SKM-1 (cell line): ENCODE results near the gene SKAP1.

ENCODE experiments used
- DNase-seq: peaks from one replicate; lab custom pipeline; 2025; ENCODE audit not compliant: unreplicated experiment; lab: John Stamatoyannopoulos, UW

Gene SKAP1

DNA sequence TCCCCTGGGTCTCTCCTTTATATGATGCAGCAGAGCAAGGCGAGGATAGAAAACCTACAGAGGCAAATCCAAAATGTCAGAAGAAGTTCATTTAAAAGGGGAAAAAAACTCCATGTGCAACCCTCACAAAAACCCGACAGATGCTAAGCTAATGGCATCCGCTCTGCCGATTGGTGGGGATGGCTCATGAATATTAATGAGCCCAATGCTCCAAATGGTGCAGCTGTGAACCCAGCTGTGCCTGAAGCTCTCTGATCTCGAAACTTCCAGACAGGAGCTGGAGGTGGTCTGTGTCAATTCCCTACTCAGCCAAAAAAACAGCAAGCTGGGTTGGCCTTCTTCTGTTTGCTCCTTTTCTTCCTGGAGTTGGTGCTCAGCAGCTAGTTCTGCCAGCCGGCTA is 306.9 kb downstream of the SKAP1 start:
- no peak for DNase-seq

DNA sequence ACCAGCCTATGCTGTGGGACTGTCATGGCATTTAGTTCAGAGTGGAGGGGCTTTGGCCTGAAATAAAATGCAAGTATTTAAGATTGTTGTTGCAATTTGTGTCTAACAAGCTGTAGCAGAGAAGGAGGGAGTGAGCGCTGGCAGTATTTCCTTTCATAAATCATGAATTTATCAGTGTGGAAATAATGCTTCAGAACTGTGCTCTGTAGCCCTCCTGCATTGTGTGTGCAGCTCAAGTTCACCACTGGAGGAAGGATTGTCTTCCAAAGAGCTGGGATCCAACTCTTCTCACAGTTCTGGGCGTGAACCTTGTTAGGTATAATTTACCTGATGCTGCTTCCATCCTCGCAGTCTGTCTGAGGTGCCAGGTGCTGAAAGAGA is 307.4 kb downstream of the SKAP1 start:
- no peak for DNase-seq

DNA sequence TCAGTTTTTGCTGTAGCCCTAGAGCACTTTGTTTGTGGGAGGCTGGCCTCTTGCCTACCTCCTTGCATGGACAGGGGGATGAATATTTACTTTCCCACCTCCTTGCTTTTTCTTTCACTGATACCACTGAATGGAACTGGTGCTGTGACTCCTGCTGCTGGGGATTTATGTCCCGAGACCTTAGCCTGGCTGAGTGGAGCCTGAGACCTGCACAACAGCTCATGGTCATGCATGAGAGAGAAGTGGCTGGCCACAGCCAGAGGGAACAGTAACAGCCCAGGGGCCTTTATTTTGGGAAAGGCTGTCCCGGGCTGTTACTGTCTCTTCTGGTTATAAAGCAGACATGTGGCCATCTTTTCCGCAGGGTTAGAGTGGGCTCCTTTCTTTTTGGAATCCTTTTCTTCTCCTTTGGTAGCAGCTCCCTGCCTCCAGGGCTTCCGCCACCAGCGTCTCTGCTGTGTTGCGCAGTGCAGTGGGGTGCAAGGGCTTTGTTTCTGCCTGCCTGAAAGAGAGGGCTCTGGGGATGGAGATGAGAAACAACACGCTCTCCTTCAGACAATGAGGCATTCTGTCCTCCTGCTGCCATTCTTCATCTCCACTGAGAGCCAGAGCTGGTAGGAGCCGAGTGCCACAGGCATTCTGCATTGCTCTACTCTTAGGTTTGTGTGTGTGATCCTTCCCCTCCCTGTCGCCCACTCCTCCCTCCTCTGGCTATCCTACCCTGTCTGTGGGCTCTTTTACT is 307.9 kb downstream of the SKAP1 start:
- no peak for DNase-seq

DNA sequence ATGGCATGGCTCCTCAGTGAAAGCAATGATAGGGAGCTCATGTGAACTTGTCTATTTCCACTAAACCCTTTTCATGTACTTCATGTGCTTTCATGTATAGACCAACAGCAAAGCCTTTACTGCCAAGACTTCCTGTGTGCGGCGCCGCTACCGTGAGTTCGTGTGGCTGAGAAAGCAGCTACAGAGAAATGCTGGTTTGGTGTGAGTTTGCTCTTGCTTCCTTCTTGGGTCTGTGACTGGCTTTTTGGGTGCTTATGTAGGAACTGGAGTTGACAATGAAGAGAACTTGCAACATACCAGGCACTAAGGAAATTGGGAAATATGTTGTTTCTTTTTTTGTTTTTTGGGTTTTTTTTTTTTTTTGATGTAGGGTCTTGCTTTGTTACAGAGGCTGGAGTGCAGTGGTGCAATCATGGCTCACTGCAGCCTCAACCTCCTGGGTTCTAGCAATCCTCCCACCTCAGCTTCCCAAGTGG is 316.8 kb downstream of the SKAP1 start:
- peak; percentile 91 for DNase-seq

DNA sequence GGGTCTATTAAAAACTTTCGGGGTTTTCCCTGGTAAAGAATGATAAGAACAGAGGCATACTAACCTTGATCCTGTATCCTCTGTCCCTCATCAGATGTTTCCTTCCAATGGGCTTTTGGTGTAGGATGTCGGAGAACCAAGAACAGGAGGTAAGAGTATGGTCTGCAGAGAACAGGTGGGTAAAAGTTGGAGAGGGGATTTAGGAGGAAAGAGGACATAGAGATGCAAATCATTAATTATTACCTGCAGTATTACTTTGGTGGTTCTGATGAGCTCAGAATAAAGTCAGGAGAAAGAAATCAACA is 318.1 kb downstream of the SKAP1 start:
- DNase-seq, result no peak

DNA sequence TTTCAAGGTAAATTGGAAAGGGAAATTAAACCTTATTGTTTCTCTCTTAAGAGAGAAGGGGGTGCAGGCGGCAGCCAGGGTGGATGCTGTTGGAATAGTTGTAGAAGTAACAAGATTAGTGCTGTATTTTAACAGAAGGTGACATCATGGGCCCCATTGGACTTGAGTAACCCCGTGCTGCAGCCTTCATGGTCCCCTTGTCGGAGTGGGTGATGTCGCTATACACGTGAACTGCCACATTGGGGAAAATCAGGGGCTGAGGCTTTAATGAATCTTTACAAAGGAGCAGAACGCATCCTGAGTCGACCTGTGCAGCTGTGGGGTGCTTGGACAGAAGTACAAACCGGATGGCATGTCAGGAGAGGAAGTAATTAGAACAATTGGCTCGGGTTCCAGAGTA is 319.3 kb downstream of the SKAP1 start:
- DNase-seq, result no peak

DNA sequence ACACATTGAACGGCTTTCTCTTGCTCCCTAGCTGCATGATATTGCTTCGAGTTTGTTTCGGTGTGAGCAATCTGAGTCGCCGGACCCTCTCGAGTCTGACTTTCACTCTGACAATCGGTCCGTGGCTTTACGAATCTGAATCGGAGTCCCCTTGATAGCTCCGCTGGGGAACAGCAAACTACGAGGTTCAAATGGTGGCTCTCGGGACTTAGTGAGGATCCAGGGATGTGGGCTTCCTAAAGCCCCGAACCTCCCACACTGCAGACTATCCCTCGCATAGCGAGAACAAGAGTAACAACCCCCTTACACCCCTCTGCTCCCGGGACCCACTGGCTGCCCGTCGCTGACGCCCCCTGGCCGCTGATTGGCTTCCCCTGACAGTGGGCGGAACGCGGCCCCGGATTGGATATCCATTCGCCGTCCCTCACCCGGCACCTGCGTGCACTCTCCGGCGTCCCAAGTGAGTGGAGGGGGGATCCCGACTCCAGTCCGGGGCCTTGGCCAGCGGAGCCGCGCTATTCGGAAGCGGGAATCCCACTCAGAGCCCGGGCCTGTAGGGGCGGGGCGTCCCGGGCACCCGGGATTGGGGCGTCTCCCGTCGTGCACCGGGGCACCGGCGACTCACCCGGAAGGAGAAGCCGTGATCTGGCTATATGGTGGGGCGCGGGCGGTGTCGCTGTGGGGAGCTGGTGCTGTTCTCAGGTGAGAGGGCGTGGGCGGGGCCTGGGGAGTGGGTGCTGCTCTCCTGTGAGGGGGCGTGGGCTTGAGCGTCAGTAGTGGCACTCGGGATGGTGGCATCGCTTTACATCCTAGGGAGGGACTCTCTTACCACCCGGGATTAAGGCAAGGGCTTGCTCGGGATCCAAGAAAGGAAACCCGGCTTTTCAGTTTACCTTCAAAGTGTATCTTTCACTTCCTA is 322.6 kb downstream of the SKAP1 start, which contains the start of gene SNX11:
SNX11 (plus strand) TSS at position 630 of the 919 bp plus-strand sequence. CDS start 4,278 bp downstream, outside the sequence.
- peak; percentile 60 for DNase-seq

DNA sequence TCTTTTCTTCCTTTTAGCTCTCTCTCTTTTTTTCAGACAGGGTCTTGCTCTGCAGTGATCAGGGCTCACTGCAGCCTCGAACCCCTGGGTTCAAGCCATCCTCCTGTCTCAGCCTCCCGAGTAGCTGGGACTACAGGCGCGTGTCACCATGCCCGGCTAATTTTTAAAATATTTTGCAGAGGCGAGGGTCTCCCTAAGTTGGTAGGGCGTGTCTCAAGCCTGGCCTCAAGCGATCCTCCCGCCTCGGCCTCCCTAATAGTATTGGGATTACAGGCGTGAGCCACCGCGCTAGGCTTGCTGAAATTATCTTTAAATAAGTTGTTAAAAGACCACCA is 323.2 kb downstream of the SKAP1 start:
- DNase-seq, result no peak

DNA sequence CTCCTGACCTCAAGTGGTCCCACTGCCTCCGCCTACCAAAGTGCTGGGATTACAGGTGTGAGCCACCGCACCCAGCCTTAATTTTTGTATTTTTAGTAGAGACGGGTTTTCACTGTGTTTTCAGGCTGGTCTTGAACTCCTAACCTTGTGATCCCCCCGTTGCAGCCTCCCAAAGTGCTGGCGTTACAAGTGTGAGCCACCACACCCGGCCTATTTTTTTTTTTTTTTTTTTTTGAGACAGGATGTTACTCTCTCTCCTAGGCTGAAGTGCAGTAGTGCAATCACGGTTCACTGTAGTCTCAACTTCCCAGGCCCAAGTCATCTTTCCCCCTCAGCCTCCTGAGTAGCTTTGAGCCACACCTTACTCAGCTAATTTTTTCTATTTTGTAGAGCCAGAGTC is 325.6 kb downstream of the SKAP1 start:
- no peak for DNase-seq

DNA sequence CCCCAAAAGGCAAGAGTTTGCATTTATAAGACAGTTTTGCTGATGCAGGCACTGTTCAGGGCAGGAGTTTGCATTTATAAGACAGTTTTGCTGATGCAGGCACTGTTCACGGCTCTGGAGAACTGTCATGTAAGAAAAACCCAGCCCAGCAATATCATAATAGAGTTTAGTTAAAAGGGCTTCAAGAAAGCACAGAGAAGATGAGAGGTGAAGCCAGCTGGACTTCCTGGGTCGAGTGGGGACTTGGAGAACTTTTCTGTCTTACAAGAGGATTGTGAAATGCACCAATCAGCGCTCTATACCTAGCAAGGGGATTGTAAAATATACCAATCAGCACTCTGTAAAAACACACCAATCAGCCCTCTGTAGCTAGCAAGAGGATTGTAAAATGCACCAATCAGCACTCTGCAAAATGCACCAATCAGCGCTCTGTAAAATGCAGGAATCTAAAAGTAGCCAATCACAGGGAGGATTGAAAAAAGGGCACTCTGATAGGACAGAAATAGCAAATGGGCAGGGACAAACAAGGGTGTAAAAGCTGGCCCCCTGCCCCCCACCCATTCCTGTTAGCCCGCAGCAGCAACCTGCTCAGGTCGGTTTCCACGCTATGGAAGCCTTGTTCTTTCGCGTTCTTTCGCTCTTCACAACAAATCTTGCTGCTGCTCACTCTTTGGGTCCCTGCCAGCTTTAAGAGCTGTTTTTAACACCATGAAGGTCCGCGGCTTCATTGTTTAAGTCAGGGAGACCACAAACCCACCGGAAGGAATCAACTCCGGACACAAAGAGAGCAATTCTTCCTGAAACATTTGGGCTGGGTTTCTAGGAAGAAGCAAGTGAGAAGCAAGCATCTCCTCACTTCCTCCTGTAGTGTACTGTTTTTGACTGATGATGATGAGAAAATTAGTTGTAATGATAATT is 327.0 kb downstream of the SKAP1 start:
- peak; percentile 19 for DNase-seq

DNA sequence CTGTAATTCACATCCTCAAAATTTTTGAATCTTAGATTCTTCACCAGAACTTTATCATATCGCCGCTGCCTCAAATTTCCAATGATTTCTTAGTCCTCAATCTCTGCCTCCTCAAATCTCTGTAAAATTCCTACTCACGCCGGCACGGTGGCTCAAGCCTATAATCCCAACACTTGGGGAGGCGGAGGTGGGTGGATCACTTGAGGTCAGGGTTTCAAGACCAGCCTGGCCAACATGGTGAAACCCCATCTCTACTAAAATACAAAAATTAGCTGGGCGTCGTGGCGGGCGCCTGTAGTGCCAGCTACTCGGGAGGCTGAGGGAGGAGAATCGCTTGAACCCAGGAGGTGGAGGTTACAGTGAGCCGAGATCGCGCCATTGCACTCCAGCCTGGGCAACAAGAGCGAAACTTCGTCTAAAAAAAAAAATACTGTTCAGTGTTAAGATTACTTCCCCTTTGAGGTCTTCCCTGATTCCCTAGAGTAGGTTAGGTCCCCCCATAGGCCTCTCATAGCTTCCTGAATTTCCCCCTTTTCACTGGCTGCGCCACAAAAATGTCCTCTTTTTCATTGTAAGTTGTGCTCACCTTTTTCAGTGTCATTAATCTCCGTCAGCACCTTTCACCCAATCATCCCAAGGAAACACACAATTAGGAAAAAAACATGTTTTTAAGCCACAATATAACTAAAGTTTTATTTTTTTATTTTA is 327.8 kb downstream of the SKAP1 start:
- no peak for DNase-seq

DNA sequence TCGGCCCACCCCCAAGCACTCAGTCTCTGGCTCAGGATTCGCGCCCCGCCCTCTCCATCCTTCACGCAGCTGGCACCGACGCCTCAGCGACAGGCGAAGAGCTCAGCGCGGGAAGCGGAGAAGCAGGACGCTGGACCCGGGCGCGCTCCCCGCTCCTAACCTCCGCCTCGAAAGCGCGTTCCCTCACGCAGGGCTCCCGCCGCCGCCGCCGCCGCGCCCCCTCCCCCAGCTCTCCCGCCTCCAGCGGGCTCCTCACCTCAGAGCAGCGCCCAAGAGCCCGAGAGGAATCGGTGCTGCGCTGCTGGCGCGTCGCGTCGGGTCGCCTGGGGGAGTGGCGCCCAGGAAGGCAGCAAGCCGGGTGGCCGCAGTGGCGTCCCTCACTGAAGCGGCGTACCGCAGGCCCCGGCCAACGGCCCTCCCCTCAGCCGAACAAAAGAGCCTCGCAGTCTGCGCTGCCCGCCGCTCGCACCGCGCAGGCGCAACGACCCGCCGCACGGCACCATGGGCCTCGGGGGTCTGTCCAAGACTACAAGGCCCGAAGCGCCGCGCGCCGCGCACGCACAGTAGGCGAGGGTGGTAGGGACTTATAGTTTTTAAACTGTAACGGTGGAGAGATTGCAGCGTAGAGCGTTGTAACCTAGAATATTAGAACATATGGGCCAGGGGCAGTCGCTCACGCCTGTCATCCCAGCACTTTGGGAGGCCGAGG is 328.8 kb downstream of the SKAP1 start, which contains the start of gene CBX1:
CBX1 (minus strand) TSS at position 467 of the 709 bp plus-strand sequence. CDS start 24,474 bp downstream, outside the sequence.
- peak; percentile 86 for DNase-seq

DNA sequence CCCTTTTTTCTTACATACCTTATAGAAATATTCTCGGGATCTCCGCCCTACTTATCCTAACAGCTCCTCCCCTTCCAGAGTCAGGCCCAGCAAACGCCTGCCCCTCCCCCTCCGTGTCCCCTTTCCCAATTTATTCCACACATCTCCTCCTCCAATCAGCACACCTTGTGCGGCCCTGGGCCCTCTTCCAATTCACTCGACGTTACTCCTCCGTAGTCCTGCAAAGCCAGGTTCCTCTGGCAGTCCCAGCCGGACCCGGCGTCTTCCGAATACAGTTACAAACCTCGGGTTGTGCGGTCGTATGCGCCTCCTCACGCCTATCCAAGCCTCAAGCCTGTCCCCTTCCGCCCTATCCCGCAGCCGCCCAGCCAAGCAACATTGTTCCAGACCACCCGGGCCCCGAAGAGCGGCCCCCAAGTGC is 329.4 kb downstream of the SKAP1 start:
- DNase-seq, result no peak

DNA sequence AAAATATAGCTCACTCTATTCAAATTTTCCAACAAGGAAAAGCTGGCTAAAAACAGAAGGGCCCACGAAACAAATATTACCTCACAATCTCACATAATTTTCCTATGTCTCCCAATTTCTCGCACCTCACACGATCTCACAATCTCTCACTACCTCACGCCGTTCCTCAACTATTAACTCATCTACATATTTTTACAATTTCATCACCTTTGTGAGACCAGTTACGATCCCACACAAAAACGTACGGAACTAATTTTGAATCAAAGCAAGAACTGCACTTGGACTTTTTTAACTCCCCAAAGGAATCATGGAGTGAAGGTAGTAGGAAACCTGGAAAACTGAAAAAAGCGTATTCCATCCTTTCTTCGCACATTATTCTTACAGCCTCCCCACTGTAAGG is 329.9 kb downstream of the SKAP1 start:
- DNase-seq, result no peak

DNA sequence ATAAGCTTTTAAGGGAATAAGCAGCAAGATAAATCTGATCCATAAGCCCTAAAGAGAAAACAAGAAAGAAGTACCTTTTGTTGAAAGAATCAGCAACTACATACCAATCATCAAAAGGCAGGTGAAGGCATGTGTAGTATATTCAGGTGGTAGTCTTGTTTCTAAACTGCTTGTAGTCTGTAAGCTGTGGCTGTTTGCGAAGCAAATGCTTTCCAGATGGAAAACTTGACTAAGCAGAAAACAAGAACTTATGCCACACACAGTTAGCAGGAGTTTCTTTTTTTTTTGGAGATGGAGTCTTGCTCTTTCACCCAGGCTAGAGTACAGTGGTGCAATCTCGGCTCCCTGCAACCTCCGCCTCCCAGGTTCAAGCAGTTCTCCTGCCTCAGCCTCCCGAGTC is 334.4 kb downstream of the SKAP1 start:
- no peak for DNase-seq

DNA sequence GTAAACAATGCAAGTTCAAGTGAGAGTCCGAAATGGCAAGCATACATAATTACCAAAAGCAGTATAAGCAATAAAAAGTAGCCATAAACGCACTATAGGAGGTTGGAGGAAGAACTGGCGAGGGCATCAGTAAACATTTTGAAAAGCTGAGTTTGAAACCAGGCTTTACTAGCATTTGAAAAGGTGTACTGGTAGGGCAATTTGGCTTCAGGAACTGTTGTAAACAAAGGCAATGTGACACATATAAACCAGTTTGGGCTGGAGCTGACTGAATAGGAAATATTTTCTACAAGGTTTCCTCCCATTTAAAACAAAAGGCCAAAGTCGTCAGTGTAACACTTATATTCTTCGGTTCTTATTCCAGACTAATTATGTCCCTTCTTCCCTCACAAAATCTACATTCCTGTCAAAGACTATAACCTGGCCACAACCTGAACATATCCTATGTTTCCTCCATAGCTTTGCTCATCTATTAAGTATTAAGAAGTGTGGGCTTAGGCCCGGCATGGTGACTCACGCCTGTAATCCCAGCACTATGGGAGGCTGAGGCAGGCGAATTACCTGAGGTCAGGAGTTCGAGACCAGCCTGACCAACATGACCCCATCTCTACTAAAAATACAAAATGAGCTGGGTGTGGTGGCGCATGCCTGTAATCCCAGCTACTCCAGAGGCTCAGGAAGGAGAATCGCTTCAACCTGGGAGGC is 336.5 kb downstream of the SKAP1 start:
- DNase-seq, result no peak

DNA sequence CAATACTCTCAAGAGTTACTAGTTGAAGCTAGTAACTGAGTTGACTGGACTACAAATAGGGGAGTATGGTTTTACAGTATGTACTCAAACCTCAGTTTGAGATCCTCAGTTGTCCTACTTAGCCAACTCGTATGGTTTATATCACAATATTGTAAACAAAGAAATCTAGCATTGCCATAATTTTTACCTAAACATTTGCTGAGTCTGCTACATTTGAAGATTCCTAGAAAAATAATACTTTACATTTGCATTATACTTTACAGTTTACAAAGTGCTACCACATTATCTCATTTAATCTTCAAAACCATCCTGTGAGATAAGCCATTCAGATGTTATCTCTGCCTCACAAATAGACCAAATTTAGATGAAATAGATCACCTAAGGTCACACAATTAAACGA is 345.1 kb downstream of the SKAP1 start:
- DNase-seq, result no peak
